OCI-LY3 (cell line): ENCODE data around the gene UBASH3A.

Experiments
- H2AFZ ChIP-seq: fragments of 200-600, 300-600 bp; shearing (Covaris generic); 2 replicates; pipeline ENCODE4 v1.6.0; 2014; ENCODE audit warnings: antibody characterized with exemption, low read depth, low read length
- H3K27ac ChIP-seq: fragments of 200-600, 300-600 bp; sonication (generic); 2 replicates; pipeline ENCODE4 v1.5.1; 2014; ENCODE audit warnings: mild to moderate bottlenecking, low read length, moderate library complexity, mixed read lengths
- H3K27me3 ChIP-seq: fragments of 200-600, 300-600 bp; sonication (generic); 2 replicates; pipeline ENCODE4 v1.6.1; 2014; ENCODE audit warnings: low read depth, low read length, mixed read lengths
- H3K36me3 ChIP-seq: fragments of 200-600, 300-600 bp; sonication (generic); replicated peaks from 2 replicates; pipeline ENCODE3; 2014; ENCODE audit warnings: low read depth, low read length, mixed read lengths
- H3K4me1 ChIP-seq: fragments of 300-600, 200-600 bp; sonication (generic); 2 replicates; pipeline ENCODE4 v1.6.1; 2014; ENCODE audit warnings: low read length, mixed read lengths
- H3K4me2 ChIP-seq: fragments of 200-600, 300-600 bp; sonication (generic); 2 replicates; pipeline ENCODE4 v1.6.1; 2014; ENCODE audit warnings: low read length, mixed read lengths
- H3K4me3 ChIP-seq: fragments of 300-600, 200-600 bp; sonication (generic); 2 replicates; pipeline ENCODE4 v1.5.1; 2014; ENCODE audit warnings: antibody characterized with exemption, mild to moderate bottlenecking, low read length, moderate library complexity
- H3K79me2 ChIP-seq: fragments of 300-600, 200-600 bp; shearing (Covaris generic); 2 replicates; pipeline ENCODE4 v1.6.1; 2014; ENCODE audit warnings: mild to moderate bottlenecking, low read length, mixed read lengths
- H3K9ac ChIP-seq: fragments of 300-600, 200-600 bp; shearing (Covaris generic); 2 replicates; pipeline ENCODE4 v1.6.0; 2014; ENCODE audit warnings: mild to moderate bottlenecking, low read length, moderate library complexity
- H3K9me3 ChIP-seq: fragments of 200-600, 300-600 bp; shearing (Covaris generic); 2 replicates; pipeline ENCODE4 v1.6.1; 2014; ENCODE audit warnings: low read length, mixed read lengths; ENCODE audit not compliant: insufficient read depth
- H4K20me1 ChIP-seq: fragments of 200-600, 300-600 bp; sonication (generic); 2 replicates; pipeline ENCODE4 v1.6.1; 2016; ENCODE audit warnings: low read length, mixed read lengths; ENCODE audit not compliant: insufficient read depth
- EZH2phosphoT487 ChIP-seq: fragments of 200-600 bp; shearing (Covaris generic); IDR thresholded peaks from 2 replicates; pipeline ENCODE4 v1.6.1; 2018; ENCODE audit warnings: antibody characterized with exemption, mixed run types, low read depth
- TF ChIP-seq, protein P1 (sequence below): fragments of 200-600, 300-600 bp; sonication (generic); IDR thresholded peaks from 2 replicates; pipeline ENCODE4 v1.5.1; 2014; ENCODE audit warnings: antibody characterized with exemption, low read length, low read depth

The UBASH3A gene

DNA sequence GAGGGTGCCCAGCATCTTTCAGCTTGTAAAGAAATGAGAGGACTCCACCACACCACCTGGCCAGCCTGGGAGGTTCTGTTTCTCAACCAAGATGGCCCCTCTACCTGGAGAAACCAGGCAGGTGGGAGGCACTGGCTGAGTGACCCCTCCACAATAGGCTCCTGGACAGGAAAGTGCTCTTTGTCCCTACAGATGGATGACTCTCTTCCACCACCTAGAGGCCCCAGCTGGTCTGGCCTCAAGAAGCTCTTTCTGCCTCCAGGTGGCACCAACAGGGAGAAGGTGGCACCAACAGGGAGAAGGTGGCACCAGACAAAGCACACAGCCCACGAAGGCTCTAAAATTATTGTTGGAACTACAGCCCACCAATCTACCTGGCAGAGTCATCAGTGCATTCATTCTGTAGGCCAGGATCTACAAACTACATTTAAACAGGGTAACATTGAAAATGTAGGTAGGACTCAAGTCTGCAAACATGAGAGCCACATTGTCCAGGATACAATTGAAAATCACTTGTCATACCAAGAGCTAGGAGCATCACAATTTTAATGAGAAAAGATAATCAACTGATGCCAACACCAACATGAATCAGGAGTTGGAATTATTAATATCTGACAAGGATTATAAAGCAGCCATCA, 22.2 kb upstream of the UBASH3A start:
- H3K4me3 ChIP-seq: no peak overlapping the region
- peaks cover 6% of the 10 kb centered on the region; the same call in 1 of the 2 replicates for H3K9me3 ChIP-seq
- no peak overlapping the region for H3K27ac ChIP-seq
- H3K9ac ChIP-seq: no peak overlapping the region
- H2AFZ ChIP-seq: no peak overlapping the region
- no peak overlapping the region for H3K4me2 ChIP-seq
- no peaks in the 10 kb centered on the region for H3K27me3 ChIP-seq
- no peaks in the 10 kb centered on the region for H3K36me3 ChIP-seq
- H3K79me2 ChIP-seq: no peaks in the 10 kb centered on the region
- TF ChIP-seq, protein P1, sequence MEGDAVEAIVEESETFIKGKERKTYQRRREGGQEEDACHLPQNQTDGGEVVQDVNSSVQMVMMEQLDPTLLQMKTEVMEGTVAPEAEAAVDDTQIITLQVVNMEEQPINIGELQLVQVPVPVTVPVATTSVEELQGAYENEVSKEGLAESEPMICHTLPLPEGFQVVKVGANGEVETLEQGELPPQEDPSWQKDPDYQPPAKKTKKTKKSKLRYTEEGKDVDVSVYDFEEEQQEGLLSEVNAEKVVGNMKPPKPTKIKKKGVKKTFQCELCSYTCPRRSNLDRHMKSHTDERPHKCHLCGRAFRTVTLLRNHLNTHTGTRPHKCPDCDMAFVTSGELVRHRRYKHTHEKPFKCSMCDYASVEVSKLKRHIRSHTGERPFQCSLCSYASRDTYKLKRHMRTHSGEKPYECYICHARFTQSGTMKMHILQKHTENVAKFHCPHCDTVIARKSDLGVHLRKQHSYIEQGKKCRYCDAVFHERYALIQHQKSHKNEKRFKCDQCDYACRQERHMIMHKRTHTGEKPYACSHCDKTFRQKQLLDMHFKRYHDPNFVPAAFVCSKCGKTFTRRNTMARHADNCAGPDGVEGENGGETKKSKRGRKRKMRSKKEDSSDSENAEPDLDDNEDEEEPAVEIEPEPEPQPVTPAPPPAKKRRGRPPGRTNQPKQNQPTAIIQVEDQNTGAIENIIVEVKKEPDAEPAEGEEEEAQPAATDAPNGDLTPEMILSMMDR: peak; percentile 59
- no peak for TF ChIP-seq EZH2phosphoT487
- H3K4me1 ChIP-seq: no peaks in the 10 kb centered on the region
- H4K20me1 ChIP-seq: no peaks in the 10 kb centered on the region

DNA sequence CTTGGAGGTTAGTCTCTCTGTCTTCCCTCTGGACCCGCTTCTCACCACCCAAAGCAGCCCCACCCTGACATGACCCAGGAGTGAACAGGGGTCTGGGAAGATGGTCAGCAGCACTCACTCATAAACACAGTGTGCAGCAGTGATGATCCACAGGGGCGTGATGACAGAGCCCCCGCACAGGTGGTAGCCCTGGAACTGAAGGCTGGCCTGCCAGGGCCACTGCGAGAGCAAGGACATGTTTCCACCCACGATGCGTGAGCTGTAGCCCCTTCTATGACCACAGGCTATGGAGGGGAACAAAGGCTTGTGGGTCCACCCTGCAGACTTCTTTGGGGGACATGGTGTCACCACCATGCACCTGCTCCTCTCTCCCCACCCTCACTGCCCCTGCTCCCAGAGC, 20.8 kb upstream of the UBASH3A start:
- Histone ChIP-seq H3K4me3 (no peak overlapping the region), H3K9ac (no peak overlapping the region), H2AFZ (no peak overlapping the region), H4K20me1 (no peaks in the 10 kb centered on the region), H3K4me2 (no peak overlapping the region), H3K79me2 (no peaks in the 10 kb centered on the region), H3K27ac (no peak overlapping the region), H3K9me3 (peaks cover 6% of the 10 kb centered on the region; the same call in 1 of the 2 replicates), H3K36me3 (no peaks in the 10 kb centered on the region), H3K27me3 (no peaks in the 10 kb centered on the region), H3K4me1 (no peaks in the 10 kb centered on the region)
- TF ChIP-seq EZH2phosphoT487: no peak
- TF ChIP-seq, protein P1: no peak

DNA sequence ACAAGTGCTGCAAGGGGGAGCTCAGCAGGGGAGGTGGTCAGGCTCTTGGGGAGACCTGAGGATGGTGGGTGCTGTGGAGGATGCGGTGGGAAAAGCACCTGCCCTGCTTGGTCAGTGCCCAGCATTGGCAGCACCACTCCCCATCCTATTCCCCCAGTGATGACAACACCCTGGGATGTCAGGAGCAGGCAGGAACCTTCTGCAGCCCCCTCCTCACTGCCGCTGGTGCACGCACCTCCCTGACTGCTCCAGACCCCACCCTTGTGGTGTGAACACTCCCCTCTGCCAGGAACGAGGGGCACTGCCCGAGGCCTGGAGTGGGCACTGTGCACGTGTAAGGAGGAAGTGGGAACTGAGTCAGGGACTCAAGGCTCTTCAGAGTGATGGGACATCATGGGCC, 20.4 kb upstream of the UBASH3A start:
- Histone ChIP-seq H3K4me1 (no peaks in the 10 kb centered on the region), H3K36me3 (no peaks in the 10 kb centered on the region), H4K20me1 (no peaks in the 10 kb centered on the region), H3K27ac (no peak overlapping the region), H3K27me3 (no peaks in the 10 kb centered on the region), H3K4me2 (no peak overlapping the region), H3K9ac (no peak overlapping the region), H3K9me3 (peaks cover 6% of the 10 kb centered on the region; the same call in 1 of the 2 replicates), H2AFZ (no peak overlapping the region), H3K4me3 (no peak overlapping the region), H3K79me2 (no peaks in the 10 kb centered on the region)
- TF ChIP-seq, protein P1: no peak
- TF ChIP-seq EZH2phosphoT487: no peak

DNA sequence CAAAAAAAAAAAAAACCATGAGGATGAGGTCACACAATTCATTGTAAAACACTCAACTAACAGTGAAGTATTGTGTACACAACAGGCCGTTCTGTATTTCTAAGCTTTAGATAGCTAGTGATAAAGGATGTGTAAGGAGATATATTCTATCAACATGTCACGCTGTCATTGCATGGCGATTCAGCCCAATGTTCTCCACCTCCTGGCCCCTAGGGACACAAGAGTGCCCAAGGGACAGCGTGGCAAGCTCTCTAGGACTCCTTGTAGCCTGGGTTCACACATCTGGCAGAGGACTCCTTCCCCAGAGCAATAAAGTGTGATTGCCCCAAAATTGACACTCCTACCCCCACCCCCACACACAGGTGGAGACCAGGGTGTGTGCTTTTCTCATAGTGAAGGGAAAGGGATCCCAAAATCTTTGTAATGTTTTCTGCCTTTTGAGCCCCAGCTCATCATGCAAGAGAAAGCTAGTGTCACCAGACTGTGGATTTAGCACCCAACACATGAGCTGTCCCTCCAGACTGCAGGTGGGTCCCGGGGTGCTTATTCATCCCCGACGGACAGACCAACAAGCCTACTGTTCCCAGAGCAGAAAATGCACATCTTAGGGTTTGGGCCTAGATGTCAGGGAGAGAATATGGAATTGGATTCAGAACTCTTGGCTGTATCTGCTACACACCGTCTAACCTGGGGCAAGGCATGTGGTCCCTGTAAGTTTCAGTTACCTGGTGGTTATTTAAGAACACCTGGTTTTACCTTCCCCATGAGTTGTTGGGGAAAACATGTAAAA, 19.4 kb upstream of the UBASH3A start:
- Histone ChIP-seq H2AFZ (no peak overlapping the region), H3K4me1 (no peaks in the 10 kb centered on the region), H3K79me2 (no peaks in the 10 kb centered on the region), H3K4me2 (no peak overlapping the region), H3K9ac (no peak overlapping the region), H4K20me1 (no peaks in the 10 kb centered on the region), H3K27me3 (no peaks in the 10 kb centered on the region), H3K36me3 (no peaks in the 10 kb centered on the region), H3K4me3 (no peak overlapping the region), H3K9me3 (peaks cover 6% of the 10 kb centered on the region; the same call in 1 of the 2 replicates), H3K27ac (no peak overlapping the region)
- TF ChIP-seq, protein P1: no peak
- no peak for TF ChIP-seq EZH2phosphoT487
